Measurements from ENCODE around the gene NRCAM. TPM values are rescaled to one million over a fixed set of nuclear protein-coding genes. Genes with fewer than 3 reads are reported as not detected.
"Not testable (repeated sequence)": the region's sequence is repeated elsewhere in the genome, so short reads cannot be mapped to it uniquely, and the experiment has no call there.

Gene NRCAM
- total RNA-seq, 4 donors from 2014 or later, result 1.3 to 4.7 (median 2.2) TPM

DNA sequence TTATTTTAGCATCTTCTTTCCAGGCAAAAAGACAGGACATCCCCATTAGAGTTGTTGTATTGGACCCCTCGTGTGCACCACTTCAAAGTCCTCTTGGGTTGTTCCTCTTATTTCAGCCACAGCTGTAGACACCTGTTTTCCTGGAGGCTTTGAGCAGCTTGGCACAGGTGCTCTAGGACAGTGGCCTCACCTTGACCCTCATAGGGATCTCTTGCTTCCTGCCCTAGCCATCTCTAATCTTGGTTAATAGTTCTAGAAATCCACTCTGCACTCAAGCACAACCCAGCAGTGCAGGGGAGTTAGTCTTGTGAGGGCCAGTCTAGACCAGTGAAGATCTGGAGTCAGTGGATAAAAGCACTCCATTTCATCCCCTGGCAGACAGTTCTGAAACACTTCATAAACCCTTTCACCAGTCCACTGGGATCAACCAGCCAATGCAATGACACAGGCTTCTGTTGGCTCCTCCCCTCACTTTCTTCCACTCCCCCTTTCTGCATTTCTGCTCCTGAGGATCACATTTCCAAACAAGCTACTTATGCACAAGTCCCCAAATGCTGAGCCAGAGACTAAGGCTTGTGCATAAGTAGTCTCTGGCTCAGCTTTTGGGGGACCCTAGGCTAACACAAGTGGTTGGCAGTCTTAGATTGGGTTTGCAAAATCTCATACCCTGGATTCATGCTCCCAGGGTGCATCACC is 194.5 kb downstream of the NRCAM start:
- H3K27ac ChIP-seq, result no peak overlapping the region
- no peak overlapping the region for H3K4me3 ChIP-seq
- no peaks in the 10 kb centered on the region for H3K4me1 ChIP-seq
- no peak for TF ChIP-seq POLR2A (IDR thresholded peaks at IDR 0.05)
- TF ChIP-seq, protein P1, sequence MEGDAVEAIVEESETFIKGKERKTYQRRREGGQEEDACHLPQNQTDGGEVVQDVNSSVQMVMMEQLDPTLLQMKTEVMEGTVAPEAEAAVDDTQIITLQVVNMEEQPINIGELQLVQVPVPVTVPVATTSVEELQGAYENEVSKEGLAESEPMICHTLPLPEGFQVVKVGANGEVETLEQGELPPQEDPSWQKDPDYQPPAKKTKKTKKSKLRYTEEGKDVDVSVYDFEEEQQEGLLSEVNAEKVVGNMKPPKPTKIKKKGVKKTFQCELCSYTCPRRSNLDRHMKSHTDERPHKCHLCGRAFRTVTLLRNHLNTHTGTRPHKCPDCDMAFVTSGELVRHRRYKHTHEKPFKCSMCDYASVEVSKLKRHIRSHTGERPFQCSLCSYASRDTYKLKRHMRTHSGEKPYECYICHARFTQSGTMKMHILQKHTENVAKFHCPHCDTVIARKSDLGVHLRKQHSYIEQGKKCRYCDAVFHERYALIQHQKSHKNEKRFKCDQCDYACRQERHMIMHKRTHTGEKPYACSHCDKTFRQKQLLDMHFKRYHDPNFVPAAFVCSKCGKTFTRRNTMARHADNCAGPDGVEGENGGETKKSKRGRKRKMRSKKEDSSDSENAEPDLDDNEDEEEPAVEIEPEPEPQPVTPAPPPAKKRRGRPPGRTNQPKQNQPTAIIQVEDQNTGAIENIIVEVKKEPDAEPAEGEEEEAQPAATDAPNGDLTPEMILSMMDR (IDR thresholded peaks at IDR 0.05), result no peak
- TF ChIP-seq POLR2AphosphoS5 (IDR thresholded peaks at IDR 0.05), result no peak
- no peak for TF ChIP-seq EP300 (IDR thresholded peaks at IDR 0.05)
- H3K9me3 ChIP-seq, result no peaks in the 10 kb centered on the region
- H3K27me3 ChIP-seq, result no peaks in the 10 kb centered on the region
- no peaks in the 10 kb centered on the region for H3K36me3 ChIP-seq
- ATAC-seq, result no peak
- 50% methylated on average over 1 of the region's 1 CpG; no CpG with 5 or more reads in 1 of the 2 donors for WGBS, 2 donors (ENCODE audit: low coverage in 1 of 2)

- H3K27ac ChIP-seq, ATAC-seq, H3K36me3 ChIP-seq, H3K9me3 ChIP-seq, H3K4me1 ChIP-seq, H3K4me3 ChIP-seq, H3K27me3 ChIP-seq: not testable (repeated sequence)
- WGBS, 2 donors (ENCODE audit: low coverage in 1 of 2), result 78 to 83% methylated on average over 2 to 3 of the region's 3 CpGs
These were observed 196.8 kb downstream of the NRCAM start for GRCh38 chr7:108259447-108259846.

- Histone ChIP-seq H3K27ac (no peak overlapping the region), H3K36me3 (no peaks in the 10 kb centered on the region), H3K4me3 (no peak overlapping the region), H3K9me3 (no peaks in the 10 kb centered on the region), H3K27me3 (no peaks in the 10 kb centered on the region), H3K4me1 (no peaks in the 10 kb centered on the region)
- 83 to 89% methylated on average over 3 to 4 of the region's 4 CpGs for WGBS, 2 donors (ENCODE audit: low coverage in 1 of 2)
- no peak for ATAC-seq
- TF ChIP-seq, protein P1 (IDR thresholded peaks at IDR 0.05), result no peak
- TF ChIP-seq EP300 (IDR thresholded peaks at IDR 0.05) (no peak), POLR2A (IDR thresholded peaks at IDR 0.05) (no peak), POLR2AphosphoS5 (IDR thresholded peaks at IDR 0.05) (no peak)
These were observed 198.3 kb downstream of the NRCAM start for GRCh38 chr7:108257954-108258353.

- no peaks in the 10 kb centered on the region for H3K36me3 ChIP-seq
- H3K4me1 ChIP-seq, result no peaks in the 10 kb centered on the region
- 98 to 100% methylated on average over 2 of the region's 2 CpGs for WGBS, 2 donors (ENCODE audit: low coverage in 1 of 2)
- H3K9me3 ChIP-seq, result no peaks in the 10 kb centered on the region
- TF ChIP-seq, protein P1 (IDR thresholded peaks at IDR 0.05), result no peak
- TF ChIP-seq POLR2A (IDR thresholded peaks at IDR 0.05), result no peak
- TF ChIP-seq POLR2AphosphoS5 (IDR thresholded peaks at IDR 0.05), result no peak
- no peak for TF ChIP-seq EP300 (IDR thresholded peaks at IDR 0.05)
- no peak overlapping the region for H3K4me3 ChIP-seq
- H3K27me3 ChIP-seq, result no peaks in the 10 kb centered on the region
- ATAC-seq, result no peak
- no peak overlapping the region for H3K27ac ChIP-seq
These were observed 202.0 kb downstream of the NRCAM start for GRCh38 chr7:108254259-108254658.

DNA sequence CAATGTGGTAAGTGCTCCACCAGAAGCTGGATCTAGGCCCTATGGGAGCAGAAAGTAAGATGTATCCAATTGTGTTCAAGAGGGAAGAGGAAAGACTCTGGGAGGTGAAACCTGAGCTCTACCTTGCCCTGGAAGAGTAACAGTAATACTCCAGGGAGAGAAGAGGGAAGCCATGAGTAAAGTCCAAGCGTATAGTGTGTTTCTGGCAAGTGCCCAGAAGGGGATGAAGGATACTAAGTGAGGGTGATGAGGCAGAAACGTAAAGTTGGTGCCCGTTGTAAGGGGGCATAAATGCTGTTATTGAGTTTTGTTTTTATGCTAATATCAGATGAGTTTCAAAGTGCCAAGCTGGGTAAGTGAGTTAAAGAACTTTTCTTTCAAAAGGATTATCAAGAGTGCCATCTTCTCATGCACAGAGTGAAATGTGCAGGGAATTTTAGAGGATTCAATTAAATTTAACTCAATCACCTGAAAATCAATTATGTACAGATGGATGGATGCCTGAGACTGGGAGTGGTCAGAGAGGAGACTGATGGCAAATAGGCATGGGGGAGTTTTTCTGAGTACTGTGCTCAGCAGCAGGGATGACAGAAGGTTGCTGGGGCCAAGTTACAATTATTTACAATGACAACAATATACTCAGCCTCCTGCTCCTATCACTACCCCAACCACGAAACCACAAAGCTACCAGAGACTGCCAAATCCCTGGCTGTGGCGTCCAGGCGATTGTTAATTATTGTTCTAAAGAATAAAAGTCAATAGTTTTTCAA is 202.8 kb downstream of the NRCAM start:
- WGBS, 2 donors (ENCODE audit: low coverage in 1 of 2), result 75 to 81% methylated on average over 4 to 6 of the region's 6 CpGs
- no peaks in the 10 kb centered on the region for H3K36me3 ChIP-seq
- no peaks in the 10 kb centered on the region for H3K27me3 ChIP-seq
- no peaks in the 10 kb centered on the region for H3K4me1 ChIP-seq
- no peak for ATAC-seq
- no peak overlapping the region for H3K4me3 ChIP-seq
- no peaks in the 10 kb centered on the region for H3K9me3 ChIP-seq
- no peak overlapping the region for H3K27ac ChIP-seq
- TF ChIP-seq POLR2AphosphoS5 (IDR thresholded peaks at IDR 0.05) (no peak), POLR2A (IDR thresholded peaks at IDR 0.05) (no peak), EP300 (IDR thresholded peaks at IDR 0.05) (no peak)
- TF ChIP-seq, protein P1 (IDR thresholded peaks at IDR 0.05), result no peak

All from gastroesophageal sphincter (tissue), 4 donors.